Measurements from ENCODE around the gene HUS1B.

DNA sequence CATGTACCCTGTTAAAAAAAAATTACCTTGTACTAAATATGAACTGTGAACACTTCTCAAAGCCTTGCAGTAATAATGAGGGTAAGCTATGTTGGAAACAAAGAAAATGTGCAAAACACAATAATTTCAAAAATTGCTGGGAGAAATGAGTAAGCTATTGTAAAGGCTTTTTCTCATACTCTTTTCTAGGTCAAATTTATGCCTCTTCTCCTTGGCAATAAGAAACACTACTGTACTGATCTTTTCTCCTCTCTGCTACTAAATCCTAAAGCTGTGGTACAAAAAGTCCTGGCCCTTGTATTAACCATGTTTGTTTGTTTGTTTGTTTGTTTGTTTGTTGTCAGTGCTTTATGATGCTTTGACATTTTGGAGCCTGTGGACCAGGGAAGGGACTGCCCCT is 17.5 kb upstream of the HUS1B start:
- TF ChIP-seq ZNF70 (CRISPR knock-in tag; IDR thresholded peaks at IDR 0.05) (no peak), ESRRG (CRISPR knock-in tag; IDR thresholded peaks at IDR 0.05) (no peak), ARNTL (CRISPR knock-in tag; IDR thresholded peaks at IDR 0.05; ENCODE audit: borderline replicate concordance, low read depth) (no peak), GLIS3 (CRISPR knock-in tag; IDR thresholded peaks at IDR 0.05) (no peak), RARB (CRISPR knock-in tag; IDR thresholded peaks at IDR 0.05) (no peak), OSR1 (CRISPR knock-in tag; IDR thresholded peaks at IDR 0.05) (no peak), CSRNP3 (CRISPR knock-in tag; IDR thresholded peaks at IDR 0.05) (no peak), ZNF565 (CRISPR knock-in tag; conservative IDR thresholded peaks at IDR 0.05; ENCODE audit: low read depth) (no peak)
- TF ChIP-seq, protein P1, sequence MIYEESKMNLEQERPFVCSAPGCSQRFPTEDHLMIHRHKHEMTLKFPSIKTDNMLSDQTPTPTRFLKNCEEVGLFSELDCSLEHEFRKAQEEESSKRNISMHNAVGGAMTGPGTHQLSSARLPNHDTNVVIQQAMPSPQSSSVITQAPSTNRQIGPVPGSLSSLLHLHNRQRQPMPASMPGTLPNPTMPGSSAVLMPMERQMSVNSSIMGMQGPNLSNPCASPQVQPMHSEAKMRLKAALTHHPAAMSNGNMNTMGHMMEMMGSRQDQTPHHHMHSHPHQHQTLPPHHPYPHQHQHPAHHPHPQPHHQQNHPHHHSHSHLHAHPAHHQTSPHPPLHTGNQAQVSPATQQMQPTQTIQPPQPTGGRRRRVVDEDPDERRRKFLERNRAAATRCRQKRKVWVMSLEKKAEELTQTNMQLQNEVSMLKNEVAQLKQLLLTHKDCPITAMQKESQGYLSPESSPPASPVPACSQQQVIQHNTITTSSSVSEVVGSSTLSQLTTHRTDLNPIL (CRISPR knock-in tag; IDR thresholded peaks at IDR 0.05; ENCODE audit: low read depth), result no peak
- TF ChIP-seq, protein P2, sequence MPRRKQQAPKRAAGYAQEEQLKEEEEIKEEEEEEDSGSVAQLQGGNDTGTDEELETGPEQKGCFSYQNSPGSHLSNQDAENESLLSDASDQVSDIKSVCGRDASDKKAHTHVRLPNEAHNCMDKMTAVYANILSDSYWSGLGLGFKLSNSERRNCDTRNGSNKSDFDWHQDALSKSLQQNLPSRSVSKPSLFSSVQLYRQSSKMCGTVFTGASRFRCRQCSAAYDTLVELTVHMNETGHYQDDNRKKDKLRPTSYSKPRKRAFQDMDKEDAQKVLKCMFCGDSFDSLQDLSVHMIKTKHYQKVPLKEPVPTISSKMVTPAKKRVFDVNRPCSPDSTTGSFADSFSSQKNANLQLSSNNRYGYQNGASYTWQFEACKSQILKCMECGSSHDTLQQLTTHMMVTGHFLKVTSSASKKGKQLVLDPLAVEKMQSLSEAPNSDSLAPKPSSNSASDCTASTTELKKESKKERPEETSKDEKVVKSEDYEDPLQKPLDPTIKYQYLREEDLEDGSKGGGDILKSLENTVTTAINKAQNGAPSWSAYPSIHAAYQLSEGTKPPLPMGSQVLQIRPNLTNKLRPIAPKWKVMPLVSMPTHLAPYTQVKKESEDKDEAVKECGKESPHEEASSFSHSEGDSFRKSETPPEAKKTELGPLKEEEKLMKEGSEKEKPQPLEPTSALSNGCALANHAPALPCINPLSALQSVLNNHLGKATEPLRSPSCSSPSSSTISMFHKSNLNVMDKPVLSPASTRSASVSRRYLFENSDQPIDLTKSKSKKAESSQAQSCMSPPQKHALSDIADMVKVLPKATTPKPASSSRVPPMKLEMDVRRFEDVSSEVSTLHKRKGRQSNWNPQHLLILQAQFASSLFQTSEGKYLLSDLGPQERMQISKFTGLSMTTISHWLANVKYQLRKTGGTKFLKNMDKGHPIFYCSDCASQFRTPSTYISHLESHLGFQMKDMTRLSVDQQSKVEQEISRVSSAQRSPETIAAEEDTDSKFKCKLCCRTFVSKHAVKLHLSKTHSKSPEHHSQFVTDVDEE (CRISPR knock-in tag; IDR thresholded peaks at IDR 0.05), result no peak

Measured in SK-N-SH treated with all-trans-retinoic acid at 6 μM for 48 hours (cell line).